HL-60 (cell line): ENCODE measurements around the gene LRBA.

Experiments
- GABPA ChIP-seq: IDR thresholded peaks from 2 replicates; pipeline ENCODE4 v1.6.1; 2012; ENCODE audit warnings: low read depth
- POLR2AphosphoS5 ChIP-seq: IDR thresholded peaks from 2 replicates; pipeline ENCODE4 v1.6.1; 2012; ENCODE audit warnings: low read depth
- REST ChIP-seq: IDR thresholded peaks from 2 replicates; pipeline ENCODE4 v1.6.1; 2012; ENCODE audit warnings: low read depth; ENCODE audit not compliant: insufficient replicate concordance
- SPI1 ChIP-seq: IDR thresholded peaks from 2 replicates; pipeline ENCODE4 v1.6.1; 2012; ENCODE audit warnings: low read depth, mild to moderate bottlenecking, borderline replicate concordance
- TF ChIP-seq, protein P1 (sequence below): IDR thresholded peaks from one replicate; pipeline ENCODE4 v1.5.1; 2011; ENCODE audit warnings: low read length, control low read depth, inconsistent platforms; ENCODE audit not compliant: insufficient read depth

GRCh38 chr4:150723727-150724411, 291.2 kb downstream of the LRBA start:
- TF ChIP-seq, protein P1, sequence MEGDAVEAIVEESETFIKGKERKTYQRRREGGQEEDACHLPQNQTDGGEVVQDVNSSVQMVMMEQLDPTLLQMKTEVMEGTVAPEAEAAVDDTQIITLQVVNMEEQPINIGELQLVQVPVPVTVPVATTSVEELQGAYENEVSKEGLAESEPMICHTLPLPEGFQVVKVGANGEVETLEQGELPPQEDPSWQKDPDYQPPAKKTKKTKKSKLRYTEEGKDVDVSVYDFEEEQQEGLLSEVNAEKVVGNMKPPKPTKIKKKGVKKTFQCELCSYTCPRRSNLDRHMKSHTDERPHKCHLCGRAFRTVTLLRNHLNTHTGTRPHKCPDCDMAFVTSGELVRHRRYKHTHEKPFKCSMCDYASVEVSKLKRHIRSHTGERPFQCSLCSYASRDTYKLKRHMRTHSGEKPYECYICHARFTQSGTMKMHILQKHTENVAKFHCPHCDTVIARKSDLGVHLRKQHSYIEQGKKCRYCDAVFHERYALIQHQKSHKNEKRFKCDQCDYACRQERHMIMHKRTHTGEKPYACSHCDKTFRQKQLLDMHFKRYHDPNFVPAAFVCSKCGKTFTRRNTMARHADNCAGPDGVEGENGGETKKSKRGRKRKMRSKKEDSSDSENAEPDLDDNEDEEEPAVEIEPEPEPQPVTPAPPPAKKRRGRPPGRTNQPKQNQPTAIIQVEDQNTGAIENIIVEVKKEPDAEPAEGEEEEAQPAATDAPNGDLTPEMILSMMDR, result no peak
- TF ChIP-seq GABPA (no peak), POLR2AphosphoS5 (no peak), SPI1 (no peak), REST (no peak)
